ENCODE measurements around the gene SSTR5.

DNA sequence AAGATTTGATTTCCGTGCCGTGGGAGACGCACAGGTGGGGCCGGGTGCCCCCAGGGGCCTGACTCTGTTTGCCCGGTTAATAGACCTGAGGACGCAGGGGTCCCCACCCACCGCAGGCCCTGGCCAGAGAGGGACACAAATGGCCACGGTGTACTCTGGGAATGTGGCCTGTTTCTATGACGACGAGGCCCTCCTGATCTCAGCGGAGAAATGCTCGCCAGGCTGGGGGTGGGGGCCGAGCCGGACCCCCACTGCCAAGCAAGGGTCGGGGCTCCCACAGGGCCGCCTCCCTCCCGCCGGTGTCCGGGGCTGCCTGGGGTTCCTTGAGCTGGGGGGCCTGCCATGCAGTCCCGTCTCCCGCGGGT, 48.0 kb downstream of the SSTR5 start:
- TF ChIP-seq GATAD2B (conservative IDR thresholded peaks at IDR 0.05; ENCODE audit: low read depth) (no peak), RFX5 (IDR thresholded peaks at IDR 0.05; ENCODE audit: low read depth, low read length) (no peak), BCL11A (IDR thresholded peaks at IDR 0.05; ENCODE audit: low read depth, low read length) (no peak), POLR2AphosphoS5 (IDR thresholded peaks at IDR 0.05; ENCODE audit: low read length) (no peak), IRF4 (IDR thresholded peaks at IDR 0.05; ENCODE audit: low read depth, low read length) (no peak), NBN (IDR thresholded peaks at IDR 0.05) (no peak), TARDBP (IDR thresholded peaks at IDR 0.05; ENCODE audit: borderline replicate concordance) (no peak), CTCF (IDR thresholded peaks at IDR 0.05 in 2 of 3, conservative IDR thresholded peaks at IDR 0.05 in 1 of 3; ENCODE audit: control insufficient read depth in 2 of 3, extremely low read depth in 1 of 3, insufficient read depth in 1 of 3, low read depth in 3 of 3, low read length in 3 of 3) (no peak), TAF1 (IDR thresholded peaks at IDR 0.05; ENCODE audit: borderline replicate concordance, low read depth, low read length) (no peak), BRCA1 (IDR thresholded peaks at IDR 0.05; ENCODE audit: low read depth, low read length) (no peak), PBX3 (IDR thresholded peaks at IDR 0.05; ENCODE audit: insufficient replicate concordance, low read depth, low read length) (no peak), TBL1XR1 (IDR thresholded peaks at IDR 0.05; ENCODE audit: low read depth, low read length) (no peak), BHLHE40 (IDR thresholded peaks at IDR 0.05; ENCODE audit: borderline replicate concordance in 1 of 2, low read depth in 2 of 2, low read length in 1 of 2) (no peak)

Data from GM12878 (cell line).